Measurements from ENCODE around the gene ZNF408.

The ZNF408 gene

DNA sequence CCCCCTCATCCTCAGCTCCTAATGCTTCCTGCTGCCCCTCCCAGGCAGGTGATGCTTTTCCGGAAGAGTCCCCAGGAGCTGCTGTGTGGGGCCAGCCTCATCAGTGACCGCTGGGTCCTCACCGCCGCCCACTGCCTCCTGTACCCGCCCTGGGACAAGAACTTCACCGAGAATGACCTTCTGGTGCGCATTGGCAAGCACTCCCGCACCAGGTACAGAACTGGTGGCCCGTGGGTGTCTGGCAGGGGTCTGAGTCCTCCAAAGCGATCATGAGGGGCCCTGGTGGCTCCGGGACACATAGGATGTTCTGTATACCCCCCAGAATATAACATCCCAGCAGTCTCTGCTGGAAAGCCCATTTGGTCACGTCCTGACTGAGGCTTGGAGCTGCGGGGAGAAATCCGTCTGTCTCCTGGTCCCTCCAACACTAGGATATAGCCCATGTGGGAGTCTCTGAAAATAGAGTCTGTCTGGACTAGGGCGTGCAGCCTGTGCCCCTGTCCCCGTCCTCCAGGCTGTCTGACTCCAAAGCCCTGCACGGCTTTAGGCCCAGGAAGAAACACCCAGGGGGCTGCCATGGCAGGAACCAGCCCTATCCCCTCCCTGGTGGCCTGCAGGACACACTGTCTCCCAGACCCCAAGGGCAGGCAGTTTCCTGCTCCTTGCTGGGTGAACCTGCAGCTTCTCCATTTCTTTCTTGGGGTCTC is 27.3 kb downstream of the ZNF408 start:
- no peak overlapping the region for H3K27ac ChIP-seq (ENCODE audit: low read length)
- H3K9ac ChIP-seq (ENCODE audit: low read length in 2 of 2) = no peak overlapping the region
- no peaks in the 10 kb centered on the region for H3K27me3 ChIP-seq (ENCODE audit: control insufficient read depth in 1 of 2, insufficient read depth in 2 of 2, low read length in 2 of 2)
- no peak overlapping the region for H3K4me3 ChIP-seq (ENCODE audit: low read length in 2 of 2)
- no peaks in the 10 kb centered on the region for H3K36me3 ChIP-seq (ENCODE audit: control insufficient read depth in 2 of 2, insufficient read depth in 2 of 2, low read length in 2 of 2)
- H3K4me1 ChIP-seq (ENCODE audit: control insufficient read depth, insufficient read depth, low read length) = no peaks in the 10 kb centered on the region
- H3K9me3 ChIP-seq (ENCODE audit: control insufficient read depth in 2 of 2, low read length in 2 of 2) = no peaks in the 10 kb centered on the region

DNA sequence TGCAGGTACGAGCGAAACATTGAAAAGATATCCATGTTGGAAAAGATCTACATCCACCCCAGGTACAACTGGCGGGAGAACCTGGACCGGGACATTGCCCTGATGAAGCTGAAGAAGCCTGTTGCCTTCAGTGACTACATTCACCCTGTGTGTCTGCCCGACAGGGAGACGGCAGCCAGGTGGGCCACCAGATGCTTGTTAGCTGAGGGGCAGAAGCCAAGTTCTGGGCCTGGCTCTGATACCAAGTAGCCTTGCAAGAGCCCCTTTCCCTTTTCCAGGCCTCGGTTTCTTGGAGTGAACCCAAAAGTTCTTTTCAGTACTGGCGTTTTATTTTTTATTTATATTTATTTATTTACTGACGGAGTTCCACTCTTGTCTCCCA is 27.8 kb downstream of the ZNF408 start:
- H3K4me1 ChIP-seq (ENCODE audit: control insufficient read depth, insufficient read depth, low read length) = no peaks in the 10 kb centered on the region
- H3K27ac ChIP-seq (ENCODE audit: low read length) = no peak overlapping the region
- H3K27me3 ChIP-seq (ENCODE audit: control insufficient read depth in 1 of 2, insufficient read depth in 2 of 2, low read length in 2 of 2) = no peaks in the 10 kb centered on the region
- no peak overlapping the region for H3K9ac ChIP-seq (ENCODE audit: low read length in 2 of 2)
- no peak overlapping the region for H3K4me3 ChIP-seq (ENCODE audit: low read length in 2 of 2)
- H3K36me3 ChIP-seq (ENCODE audit: control insufficient read depth in 2 of 2, insufficient read depth in 2 of 2, low read length in 2 of 2) = no peaks in the 10 kb centered on the region
- H3K9me3 ChIP-seq (ENCODE audit: control insufficient read depth in 2 of 2, low read length in 2 of 2) = no peaks in the 10 kb centered on the region

DNA sequence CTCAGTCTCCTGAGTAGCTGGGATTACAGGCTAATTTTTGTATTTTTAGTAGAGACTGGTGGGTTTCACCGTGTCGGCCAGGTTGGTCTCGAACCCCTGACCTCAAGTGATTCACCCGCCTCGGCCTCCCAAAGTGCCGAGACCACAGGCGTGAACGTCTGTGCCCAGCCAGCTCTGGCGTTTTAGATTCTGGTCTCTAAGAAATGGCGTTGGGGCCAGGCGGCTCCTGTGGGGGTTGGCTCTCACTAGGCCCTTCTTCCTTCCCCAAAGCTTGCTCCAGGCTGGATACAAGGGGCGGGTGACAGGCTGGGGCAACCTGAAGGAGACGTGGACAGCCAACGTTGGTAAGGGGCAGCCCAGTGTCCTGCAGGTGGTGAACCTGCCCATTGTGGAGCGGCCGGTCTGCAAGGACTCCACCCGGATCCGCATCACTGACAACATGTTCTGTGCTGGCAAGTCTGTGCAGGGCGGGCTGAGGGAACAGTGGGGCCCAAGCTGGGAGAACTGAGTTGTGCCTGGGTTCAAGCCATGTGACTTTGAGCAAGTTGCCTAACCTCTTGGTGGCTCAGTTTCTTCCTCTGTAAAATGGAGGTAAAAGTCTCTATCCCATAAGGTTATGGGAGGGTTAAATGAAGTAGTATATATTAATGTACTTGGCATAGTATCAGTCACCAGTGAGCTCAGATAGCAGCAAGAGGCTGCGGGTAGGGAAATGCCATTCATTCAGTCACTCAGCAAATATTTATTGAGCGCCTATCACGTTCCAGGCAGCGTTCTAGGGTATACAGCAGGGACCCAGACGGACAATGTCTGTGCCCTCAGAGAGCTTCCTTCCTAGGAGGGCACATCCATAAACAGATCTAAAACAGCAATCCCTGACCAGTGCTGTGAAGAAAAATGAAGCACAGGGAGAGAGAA is 28.5 kb downstream of the ZNF408 start:
- Histone ChIP-seq H3K36me3 (ENCODE audit: control insufficient read depth in 2 of 2, insufficient read depth in 2 of 2, low read length in 2 of 2) (no peaks in the 10 kb centered on the region), H3K4me3 (ENCODE audit: low read length in 2 of 2) (no peak overlapping the region), H3K9me3 (ENCODE audit: control insufficient read depth in 2 of 2, low read length in 2 of 2) (no peaks in the 10 kb centered on the region)

DNA sequence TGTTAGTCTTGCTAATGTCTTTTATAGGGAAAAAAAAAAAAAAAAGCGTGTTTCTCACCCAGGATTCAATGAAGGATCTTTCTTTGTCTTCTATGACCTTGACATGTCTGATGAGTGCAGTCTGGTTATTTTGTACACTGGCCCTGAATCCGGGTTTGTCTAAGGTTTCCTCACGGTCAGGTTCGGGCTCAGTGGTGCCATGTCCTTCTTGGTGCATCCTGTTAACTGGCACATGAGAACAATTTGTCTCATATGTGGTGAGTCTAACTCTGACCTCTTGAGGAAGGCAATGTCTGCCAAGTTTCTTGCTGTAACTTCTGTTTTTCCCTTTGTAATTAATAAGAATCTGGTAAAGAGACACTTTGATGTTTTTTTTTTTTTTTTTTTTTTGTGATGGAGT is 30.7 kb downstream of the ZNF408 start:
- Histone ChIP-seq H3K36me3 (ENCODE audit: control insufficient read depth in 2 of 2, insufficient read depth in 2 of 2, low read length in 2 of 2) (no peaks in the 10 kb centered on the region), H3K4me3 (ENCODE audit: low read length in 2 of 2) (no peak overlapping the region), H3K4me1 (ENCODE audit: control insufficient read depth, insufficient read depth, low read length) (no peaks in the 10 kb centered on the region), H3K27ac (ENCODE audit: low read length) (no peak overlapping the region), H3K9ac (ENCODE audit: low read length in 2 of 2) (no peak overlapping the region), H3K9me3 (ENCODE audit: control insufficient read depth in 2 of 2, low read length in 2 of 2) (no peaks in the 10 kb centered on the region), H3K27me3 (ENCODE audit: control insufficient read depth in 1 of 2, insufficient read depth in 2 of 2, low read length in 2 of 2) (no peaks in the 10 kb centered on the region)

More for the DNA sequence above, 28.5 kb downstream of the ZNF408 start:
- H3K4me1 ChIP-seq (ENCODE audit: control insufficient read depth, insufficient read depth, low read length) = no peaks in the 10 kb centered on the region
- H3K27ac ChIP-seq (ENCODE audit: low read length) = no peak overlapping the region
- no peaks in the 10 kb centered on the region for H3K27me3 ChIP-seq (ENCODE audit: control insufficient read depth in 1 of 2, insufficient read depth in 2 of 2, low read length in 2 of 2)
- H3K9ac ChIP-seq (ENCODE audit: low read length in 2 of 2) = no peak overlapping the region

DNA sequence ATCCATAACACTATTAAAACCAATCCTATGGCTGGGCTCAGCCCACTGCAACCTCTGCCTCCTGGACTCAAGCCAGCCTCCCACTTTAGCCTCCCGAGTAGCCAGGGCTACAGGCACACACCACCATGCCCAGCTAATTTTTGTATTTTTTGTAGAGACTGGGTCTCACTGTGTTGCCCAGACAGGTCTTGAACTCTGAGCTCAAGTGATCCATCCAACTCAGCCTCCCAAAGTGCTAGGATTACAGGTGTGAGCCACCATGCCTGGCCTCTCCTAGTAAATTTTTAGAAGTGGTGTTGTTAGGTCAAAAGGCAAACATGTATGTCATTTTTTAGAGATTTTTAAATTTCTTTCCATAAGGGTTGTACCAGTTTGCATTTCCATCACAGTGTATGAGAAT is 32.4 kb downstream of the ZNF408 start:
- Histone ChIP-seq H3K9me3 (ENCODE audit: control insufficient read depth in 2 of 2, low read length in 2 of 2) (no peaks in the 10 kb centered on the region), H3K27ac (ENCODE audit: low read length) (no peak overlapping the region), H3K4me3 (ENCODE audit: low read length in 2 of 2) (no peak overlapping the region), H3K4me1 (ENCODE audit: control insufficient read depth, insufficient read depth, low read length) (no peaks in the 10 kb centered on the region), H3K36me3 (ENCODE audit: control insufficient read depth in 2 of 2, insufficient read depth in 2 of 2, low read length in 2 of 2) (no peaks in the 10 kb centered on the region), H3K9ac (ENCODE audit: low read length in 2 of 2) (no peak overlapping the region), H3K27me3 (ENCODE audit: control insufficient read depth in 1 of 2, insufficient read depth in 2 of 2, low read length in 2 of 2) (no peaks in the 10 kb centered on the region)

DNA sequence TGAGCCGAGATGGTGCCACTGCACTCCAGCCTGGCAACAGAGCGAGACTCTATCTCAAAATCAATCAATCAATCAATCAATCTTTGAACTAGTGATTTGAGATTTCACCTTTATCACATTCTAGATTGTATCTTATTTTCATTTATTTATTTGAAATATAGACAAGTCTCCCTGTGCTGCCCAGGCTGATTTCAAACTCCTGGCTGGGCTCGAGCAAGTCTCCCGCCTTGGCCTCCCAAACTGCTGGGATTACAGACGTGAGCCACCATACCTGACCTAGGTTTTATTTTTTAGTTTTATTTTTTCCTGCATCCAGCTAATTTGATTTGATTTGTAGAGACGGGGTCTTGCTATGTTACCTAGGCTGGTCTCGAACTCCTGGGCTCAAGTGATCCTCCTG is 35.3 kb downstream of the ZNF408 start:
- H3K36me3 ChIP-seq (ENCODE audit: control insufficient read depth in 2 of 2, insufficient read depth in 2 of 2, low read length in 2 of 2) = no peaks in the 10 kb centered on the region
- no peaks in the 10 kb centered on the region for H3K27me3 ChIP-seq (ENCODE audit: control insufficient read depth in 1 of 2, insufficient read depth in 2 of 2, low read length in 2 of 2)
- H3K27ac ChIP-seq (ENCODE audit: low read length) = no peak overlapping the region
- no peak overlapping the region for H3K9ac ChIP-seq (ENCODE audit: low read length in 2 of 2)
- H3K4me1 ChIP-seq (ENCODE audit: control insufficient read depth, insufficient read depth, low read length) = no peaks in the 10 kb centered on the region
- no peak overlapping the region for H3K4me3 ChIP-seq (ENCODE audit: low read length in 2 of 2)
- H3K9me3 ChIP-seq (ENCODE audit: control insufficient read depth in 2 of 2, low read length in 2 of 2) = no peaks in the 10 kb centered on the region

DNA sequence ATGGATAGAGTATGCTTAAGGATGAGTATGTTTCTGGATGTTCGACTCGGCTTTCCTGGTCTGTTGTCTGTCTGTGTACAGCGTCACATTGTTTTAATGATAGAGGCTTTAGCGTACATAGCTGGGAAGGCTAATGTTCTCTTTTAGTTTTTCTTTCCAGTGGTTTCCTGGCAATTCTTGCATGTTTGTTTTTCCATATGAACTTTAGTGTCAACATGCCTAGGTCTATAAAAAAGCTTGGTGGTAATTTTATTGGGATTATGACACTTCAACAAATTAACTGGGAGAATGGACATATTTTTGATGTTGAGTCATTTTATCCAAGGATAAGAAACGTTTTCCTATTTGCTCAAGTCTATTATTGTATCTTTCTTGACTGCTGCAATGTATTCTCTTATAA is 35.8 kb downstream of the ZNF408 start:
- H3K27me3 ChIP-seq (ENCODE audit: control insufficient read depth in 1 of 2, insufficient read depth in 2 of 2, low read length in 2 of 2) = no peaks in the 10 kb centered on the region
- no peak overlapping the region for H3K27ac ChIP-seq (ENCODE audit: low read length)
- no peaks in the 10 kb centered on the region for H3K9me3 ChIP-seq (ENCODE audit: control insufficient read depth in 2 of 2, low read length in 2 of 2)

DNA sequence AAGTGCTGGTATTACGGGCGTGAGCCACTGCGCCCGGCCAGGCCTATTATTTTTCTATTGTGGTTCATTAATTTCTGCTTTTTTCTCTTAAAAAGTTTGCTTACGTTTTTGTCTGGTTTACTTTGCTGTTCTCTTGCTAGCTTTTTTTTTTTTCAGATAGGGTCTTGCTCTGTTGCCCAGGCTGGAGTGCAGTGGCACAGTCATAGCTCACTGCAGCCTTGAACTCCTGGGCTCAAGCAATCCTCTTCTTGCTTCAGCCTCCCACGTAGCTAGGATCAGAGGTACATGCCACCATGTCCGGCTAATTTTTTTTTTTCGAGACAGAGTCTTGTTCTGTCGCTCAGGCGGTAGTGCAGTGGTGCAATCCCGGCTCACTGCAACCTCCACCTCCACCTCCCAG is 36.9 kb downstream of the ZNF408 start:
- H3K4me3 ChIP-seq (ENCODE audit: low read length in 2 of 2) = no peak overlapping the region
- H3K27ac ChIP-seq (ENCODE audit: low read length) = no peak overlapping the region
- no peaks in the 10 kb centered on the region for H3K27me3 ChIP-seq (ENCODE audit: control insufficient read depth in 1 of 2, insufficient read depth in 2 of 2, low read length in 2 of 2)
- H3K9me3 ChIP-seq (ENCODE audit: control insufficient read depth in 2 of 2, low read length in 2 of 2) = no peaks in the 10 kb centered on the region
- no peak overlapping the region for H3K9ac ChIP-seq (ENCODE audit: low read length in 2 of 2)
- H3K36me3 ChIP-seq (ENCODE audit: control insufficient read depth in 2 of 2, insufficient read depth in 2 of 2, low read length in 2 of 2) = peaks cover 5 to 8% of the 10 kb centered on the region in 2 donors
- no peaks in the 10 kb centered on the region for H3K4me1 ChIP-seq (ENCODE audit: control insufficient read depth, insufficient read depth, low read length)

More for the DNA sequence above, 35.8 kb downstream of the ZNF408 start:
- Histone ChIP-seq H3K4me3 (ENCODE audit: low read length in 2 of 2) (no peak overlapping the region), H3K9ac (ENCODE audit: low read length in 2 of 2) (no peak overlapping the region), H3K4me1 (ENCODE audit: control insufficient read depth, insufficient read depth, low read length) (no peaks in the 10 kb centered on the region), H3K36me3 (ENCODE audit: control insufficient read depth in 2 of 2, insufficient read depth in 2 of 2, low read length in 2 of 2) (peaks cover 1% of the 10 kb centered on the region in 2 donors)

DNA sequence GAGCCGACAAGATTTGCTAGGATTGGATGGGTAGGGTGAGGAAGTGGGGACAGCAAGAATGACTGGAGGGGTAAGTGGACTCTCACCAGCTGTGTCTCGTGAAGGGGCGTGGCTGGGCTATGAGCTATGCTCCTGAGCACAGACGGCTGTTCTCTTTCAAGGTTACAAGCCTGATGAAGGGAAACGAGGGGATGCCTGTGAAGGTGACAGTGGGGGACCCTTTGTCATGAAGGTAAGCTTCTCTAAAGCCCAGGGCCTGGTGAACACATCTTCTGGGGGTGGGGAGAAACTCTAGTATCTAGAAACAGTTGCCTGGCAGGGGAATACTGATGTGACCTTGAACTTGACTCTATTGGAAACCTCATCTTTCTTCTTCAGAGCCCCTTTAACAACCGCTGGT is 38.1 kb downstream of the ZNF408 start:
- peaks cover 4% of the 10 kb centered on the region for H3K4me1 ChIP-seq (ENCODE audit: control insufficient read depth, insufficient read depth, low read length)
- no peak overlapping the region for H3K27ac ChIP-seq (ENCODE audit: low read length)
- no peaks in the 10 kb centered on the region for H3K9me3 ChIP-seq (ENCODE audit: control insufficient read depth in 2 of 2, low read length in 2 of 2)
- peaks cover 14 to 18% of the 10 kb centered on the region in 2 donors for H3K36me3 ChIP-seq (ENCODE audit: control insufficient read depth in 2 of 2, insufficient read depth in 2 of 2, low read length in 2 of 2)
- no peaks in the 10 kb centered on the region for H3K27me3 ChIP-seq (ENCODE audit: control insufficient read depth in 1 of 2, insufficient read depth in 2 of 2, low read length in 2 of 2)
- H3K4me3 ChIP-seq (ENCODE audit: low read length in 2 of 2) = no peak overlapping the region
- H3K9ac ChIP-seq (ENCODE audit: low read length in 2 of 2) = no peak overlapping the region

DNA sequence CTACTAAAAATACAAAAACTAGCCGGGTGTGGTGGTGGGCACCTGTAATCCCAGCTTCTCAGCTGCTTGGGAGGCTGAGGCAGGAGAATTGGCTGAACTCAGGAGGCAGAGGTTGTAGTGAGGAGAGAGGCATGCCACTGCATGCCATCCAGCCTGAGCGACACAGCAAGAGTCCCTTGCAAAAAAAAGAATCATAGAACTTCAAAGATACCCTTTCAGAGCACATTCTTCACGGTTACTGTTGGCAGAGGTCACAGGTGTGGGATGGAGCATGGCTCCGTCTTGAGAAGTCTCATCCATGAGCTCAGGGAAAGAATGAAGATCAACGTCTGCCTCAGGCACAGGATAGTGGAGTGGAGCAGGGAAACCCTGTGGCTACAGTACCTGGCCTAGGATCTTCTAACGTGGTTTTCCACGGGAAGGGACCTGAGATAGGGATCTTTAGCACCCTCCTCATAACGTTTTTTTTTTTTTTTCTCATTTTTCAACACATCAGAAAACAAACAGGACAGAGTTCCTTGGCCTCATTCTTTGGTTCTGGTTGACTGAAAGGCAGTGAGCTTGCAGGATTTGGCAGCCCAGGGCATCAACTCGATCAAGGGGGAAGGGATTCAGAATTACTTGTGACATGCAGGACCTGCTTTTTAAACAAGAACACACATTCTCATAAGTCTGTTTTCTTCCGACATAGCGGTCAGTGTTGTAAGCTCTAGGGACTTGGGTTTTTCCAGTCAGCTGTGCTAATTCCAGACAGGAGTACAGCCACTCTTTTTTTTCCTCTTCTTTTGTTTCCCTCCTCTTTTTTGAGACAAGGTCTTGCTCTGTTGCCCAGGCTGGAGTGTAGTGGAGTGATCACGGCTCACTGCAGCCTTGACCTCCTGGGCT is 41.0 kb downstream of the ZNF408 start:
- Histone ChIP-seq H3K36me3 (ENCODE audit: control insufficient read depth in 2 of 2, insufficient read depth in 2 of 2, low read length in 2 of 2) (peaks cover 33 to 39% of the 10 kb centered on the region in 2 donors), H3K4me3 (ENCODE audit: low read length in 2 of 2) (no peak overlapping the region), H3K27ac (ENCODE audit: low read length) (no peak overlapping the region), H3K27me3 (ENCODE audit: control insufficient read depth in 1 of 2, insufficient read depth in 2 of 2, low read length in 2 of 2) (no peaks in the 10 kb centered on the region), H3K9ac (ENCODE audit: low read length in 2 of 2) (no peak overlapping the region), H3K9me3 (ENCODE audit: control insufficient read depth in 2 of 2, low read length in 2 of 2) (no peaks in the 10 kb centered on the region), H3K4me1 (ENCODE audit: control insufficient read depth, insufficient read depth, low read length) (peaks cover 6% of the 10 kb centered on the region)
